Esophagus squamous epithelium (tissue), 5 donors: Measurements from ENCODE around the gene TREH. TPM values are rescaled to one million over a fixed set of nuclear protein-coding genes. Genes with fewer than 3 reads are reported as not detected.
A peak's percentile ranks its signal among the peaks of the same experiment; 100 is the strongest.

Source experiments
- DNase-seq: peaks from one replicate; lab custom pipeline; 2025; lab: John Stamatoyannopoulos, UW
- H3K27ac ChIP-seq, 4 donors: fragments of 200-600 bp; sonication (generic); one replicate each; pipeline ENCODE4 v1.5.1; 2016 to 2019; ENCODE audit warnings: mild to moderate bottlenecking in 1 of 4
- H3K27me3 ChIP-seq, 4 donors: fragments of 200-600 bp; sonication (generic); 1 replicate in 3 of 4; 2 replicates in 1 of 4; pipeline versions ENCODE4 v1.5.1 to v1.6.0; 2017 to 2021; ENCODE audit warnings: antibody characterized with exemption in 1 of 4
- H3K36me3 ChIP-seq, 3 donors: fragments of 200-600 bp; sonication (generic); one replicate each; pipeline ENCODE4 v1.5.1; 2016 to 2019
- H3K4me1 ChIP-seq, 3 donors: fragments of 200-600 bp; sonication (generic); one replicate each; pipeline ENCODE4 v1.5.1; 2017 to 2019
- H3K4me3 ChIP-seq, 4 donors: fragments of 200-600 bp; sonication (generic); 1 replicate in 3 of 4; 2 replicates in 1 of 4; pipeline ENCODE4 v1.5.1; 2016 to 2019; ENCODE audit warnings: mild to moderate bottlenecking in 2 of 4, moderate library complexity in 1 of 4
- H3K9me3 ChIP-seq, 3 donors: fragments of 200-600 bp; sonication (generic); one replicate each; pipeline ENCODE4 v1.5.1; 2016 to 2019
- POLR2A ChIP-seq, 4 donors: fragments of 450-650 bp; IDR thresholded peaks; one replicate each; pipeline ENCODE4 v1.6.1; 2017; ENCODE audit warnings: antibody characterized with exemption in 4 of 4, mild to moderate bottlenecking in 4 of 4, moderate library complexity in 3 of 4
- WGBS, 2 donors: methylation state at CpG; one replicate each; pipeline ENCODE4 v1.1.5; 2018; 5-methylcytosine and 5-hydroxymethylcytosine counted together
- intact Hi-C: fragments of 100-400 bp; cut with DNase I; formaldehyde crosslinking; loops from one replicate; pipeline ENCODE4 v1.15.0; 2022
- total RNA-seq, 4 donors: library from RNA; depleted of rRNA; stranded (reverse); fragments of >200 nt; gene quantifications; one replicate each; pipeline ENCODE4 v1.1.0, GENCODE V29; 2016
- TF ChIP-seq, protein P1 (sequence below), 6 experiments: fragments of 450-650 bp in 4 of 6; fragments of 200-600 bp in 2 of 6; sonication (generic) in 2 of 6; IDR thresholded peaks; one replicate each; pipeline ENCODE4 v1.5.1; 2016 to 2019; ENCODE audit warnings: antibody characterized with exemption in 6 of 6, mild to moderate bottlenecking in 4 of 6, moderate library complexity in 4 of 6
- donor health status: DM: yes; HTN: yes; CAD: no.

TREH gene
- total RNA-seq, 4 donors from 2014 or later: 0.09 to 0.57 TPM; not detected in 2

DNA sequence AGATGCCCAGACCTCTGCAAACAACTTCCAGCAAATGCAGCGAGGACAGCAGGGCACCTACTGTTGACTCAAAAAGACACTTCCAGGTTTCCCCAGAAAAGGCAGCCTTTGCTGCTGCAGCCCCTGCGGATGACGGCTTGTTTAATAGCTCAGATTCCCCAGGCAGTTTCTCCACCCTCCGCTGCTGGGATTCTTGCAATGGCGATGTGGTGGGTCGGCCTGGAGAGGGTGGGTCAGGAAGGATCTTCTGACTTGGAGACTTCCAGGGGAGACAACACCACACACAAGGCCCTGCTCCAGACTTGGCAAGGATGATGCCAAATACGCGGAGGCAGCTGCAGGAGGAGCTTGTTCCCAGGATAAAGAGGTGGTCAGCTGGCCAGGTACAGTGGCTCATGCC lies 17.9 kb upstream of the TREH start:
- peaks cover 0 to 10% (median 0%) of the 10 kb centered on the region in 3 donors for H3K9me3 ChIP-seq
- H3K4me3 ChIP-seq: no peak overlapping the region
- WGBS, 2 donors: 78 to 80% methylated on average over 3 of the region's 8 CpGs
- H3K36me3 ChIP-seq: no peaks in the 10 kb centered on the region
- H3K27me3 ChIP-seq: no peaks in the 10 kb centered on the region
- H3K27ac ChIP-seq: no peak overlapping the region
- intact Hi-C loops: no loop called here
- peaks cover under 1 to 17% (median 6%) of the 10 kb centered on the region in 3 donors for H3K4me1 ChIP-seq
- no peak for DNase-seq
- TF ChIP-seq POLR2A (IDR thresholded peaks at IDR 0.05): no peak
- TF ChIP-seq, protein P1, sequence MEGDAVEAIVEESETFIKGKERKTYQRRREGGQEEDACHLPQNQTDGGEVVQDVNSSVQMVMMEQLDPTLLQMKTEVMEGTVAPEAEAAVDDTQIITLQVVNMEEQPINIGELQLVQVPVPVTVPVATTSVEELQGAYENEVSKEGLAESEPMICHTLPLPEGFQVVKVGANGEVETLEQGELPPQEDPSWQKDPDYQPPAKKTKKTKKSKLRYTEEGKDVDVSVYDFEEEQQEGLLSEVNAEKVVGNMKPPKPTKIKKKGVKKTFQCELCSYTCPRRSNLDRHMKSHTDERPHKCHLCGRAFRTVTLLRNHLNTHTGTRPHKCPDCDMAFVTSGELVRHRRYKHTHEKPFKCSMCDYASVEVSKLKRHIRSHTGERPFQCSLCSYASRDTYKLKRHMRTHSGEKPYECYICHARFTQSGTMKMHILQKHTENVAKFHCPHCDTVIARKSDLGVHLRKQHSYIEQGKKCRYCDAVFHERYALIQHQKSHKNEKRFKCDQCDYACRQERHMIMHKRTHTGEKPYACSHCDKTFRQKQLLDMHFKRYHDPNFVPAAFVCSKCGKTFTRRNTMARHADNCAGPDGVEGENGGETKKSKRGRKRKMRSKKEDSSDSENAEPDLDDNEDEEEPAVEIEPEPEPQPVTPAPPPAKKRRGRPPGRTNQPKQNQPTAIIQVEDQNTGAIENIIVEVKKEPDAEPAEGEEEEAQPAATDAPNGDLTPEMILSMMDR (IDR thresholded peaks at IDR 0.05): no peak

DNA sequence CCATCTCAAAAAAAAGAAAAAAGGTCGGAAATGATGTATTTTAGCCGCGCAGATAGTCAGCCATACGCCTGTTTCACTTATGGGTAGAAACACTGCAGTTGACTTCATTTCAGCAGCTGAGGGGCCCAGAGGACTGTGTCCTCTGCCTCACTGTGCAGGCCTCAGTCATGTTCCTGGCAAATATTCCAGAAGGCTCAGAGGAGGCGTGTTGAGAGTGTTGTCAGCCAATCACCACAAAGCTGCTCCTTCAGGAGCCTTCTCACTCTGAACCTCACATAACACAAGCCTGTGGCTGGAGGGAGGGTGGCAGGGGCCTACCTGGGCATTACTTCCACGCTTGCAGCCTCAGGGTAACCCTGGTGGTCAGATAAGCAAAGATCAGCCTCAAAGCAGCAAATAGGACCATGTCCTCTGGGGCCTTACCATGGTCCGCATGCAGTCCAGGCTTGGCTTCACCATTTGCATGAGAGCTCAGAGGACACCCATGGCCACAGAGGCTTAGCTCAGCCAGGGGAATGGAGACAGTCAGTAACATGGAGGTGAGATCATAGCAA lies 17.3 kb upstream of the TREH start:
- DNase-seq: no peak
- Histone ChIP-seq H3K9me3 (peaks cover 0 to 10% (median 0%) of the 10 kb centered on the region in 3 donors), H3K27me3 (no peaks in the 10 kb centered on the region), H3K36me3 (no peaks in the 10 kb centered on the region), H3K4me1 (peaks cover 6 to 23% (median 12%) of the 10 kb centered on the region in 3 donors), H3K27ac (no peak overlapping the region), H3K4me3 (no peak overlapping the region)
- TF ChIP-seq, protein P1 (IDR thresholded peaks at IDR 0.05): no peak
- no peak for TF ChIP-seq POLR2A (IDR thresholded peaks at IDR 0.05)
- intact Hi-C loops: no loop called here
- WGBS, 2 donors: 85 to 89% methylated on average over 6 of the region's 7 CpGs

DNA sequence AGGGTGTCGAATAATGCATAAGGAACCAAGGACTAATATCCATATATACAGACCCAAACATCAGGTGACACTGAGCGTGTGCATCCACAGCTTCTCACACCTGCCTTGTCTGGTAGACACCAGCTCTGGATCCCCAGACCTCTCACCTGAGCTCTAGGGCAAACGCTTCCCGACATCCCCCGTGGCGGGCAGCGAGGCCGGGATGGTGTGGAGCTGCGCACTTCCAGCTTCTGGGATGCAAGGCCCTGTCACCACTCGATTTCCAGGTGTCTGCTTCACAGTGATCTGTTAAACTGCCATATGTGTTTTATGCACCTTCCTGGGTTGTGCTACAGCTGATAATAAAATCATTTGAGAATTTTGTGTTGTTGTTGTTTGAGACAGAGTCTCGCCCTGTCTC lies 15.3 kb upstream of the TREH start:
- WGBS, 2 donors: 79 to 93% methylated on average over 6 to 10 of the region's 11 CpGs
- no peak for TF ChIP-seq POLR2A (IDR thresholded peaks at IDR 0.05)
- TF ChIP-seq, protein P1 (IDR thresholded peaks at IDR 0.05): no peak
- H3K36me3 ChIP-seq: no peaks in the 10 kb centered on the region
- no peaks in the 10 kb centered on the region for H3K9me3 ChIP-seq
- no peak overlapping the region for H3K27ac ChIP-seq
- no peaks in the 10 kb centered on the region for H3K27me3 ChIP-seq
- no peak overlapping the region for H3K4me3 ChIP-seq
- peaks cover 15 to 41% (median 25%) of the 10 kb centered on the region in 3 donors for H3K4me1 ChIP-seq
- DNase-seq: no peak
- intact Hi-C loops: loop anchor here (5.0 kb wide), 2 partner anchors 93 to 263 kb away; partner anchors contain the start of gene UPK2

DNA sequence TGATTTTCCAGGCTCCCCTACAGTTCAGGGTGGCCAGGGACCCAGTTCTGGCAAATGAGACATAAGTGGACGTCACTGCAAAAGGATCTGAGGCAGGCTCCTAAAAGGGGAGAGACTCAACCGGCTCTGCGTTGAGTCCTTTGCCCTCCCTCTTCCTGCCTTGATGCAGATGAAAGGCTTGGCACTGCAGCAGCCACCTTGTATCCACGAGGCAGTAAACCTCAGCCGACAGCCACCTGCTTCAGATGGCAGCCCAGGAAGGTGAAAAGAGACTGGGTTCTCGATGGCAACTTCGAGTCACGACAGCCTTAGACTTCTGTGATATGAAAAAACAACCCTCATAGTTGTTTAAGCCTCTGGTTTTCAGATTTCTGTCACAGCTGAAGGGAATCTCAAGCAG lies 14.7 kb upstream of the TREH start:
- TF ChIP-seq, protein P1 (IDR thresholded peaks at IDR 0.05): no peak
- TF ChIP-seq POLR2A (IDR thresholded peaks at IDR 0.05): no peak
- Histone ChIP-seq H3K9me3 (no peaks in the 10 kb centered on the region), H3K27me3 (no peaks in the 10 kb centered on the region), H3K27ac (no peak overlapping the region), H3K36me3 (no peaks in the 10 kb centered on the region), H3K4me3 (no peak overlapping the region), H3K4me1 (peaks cover 21 to 46% (median 31%) of the 10 kb centered on the region in 3 donors)
- 82 to 97% methylated on average over 5 to 6 of the region's 8 CpGs for WGBS, 2 donors
- intact Hi-C loops: loop anchor here (5.0 kb wide), 2 partner anchors 93 to 263 kb away; partner anchors contain the start of gene UPK2
- DNase-seq: no peak

DNA sequence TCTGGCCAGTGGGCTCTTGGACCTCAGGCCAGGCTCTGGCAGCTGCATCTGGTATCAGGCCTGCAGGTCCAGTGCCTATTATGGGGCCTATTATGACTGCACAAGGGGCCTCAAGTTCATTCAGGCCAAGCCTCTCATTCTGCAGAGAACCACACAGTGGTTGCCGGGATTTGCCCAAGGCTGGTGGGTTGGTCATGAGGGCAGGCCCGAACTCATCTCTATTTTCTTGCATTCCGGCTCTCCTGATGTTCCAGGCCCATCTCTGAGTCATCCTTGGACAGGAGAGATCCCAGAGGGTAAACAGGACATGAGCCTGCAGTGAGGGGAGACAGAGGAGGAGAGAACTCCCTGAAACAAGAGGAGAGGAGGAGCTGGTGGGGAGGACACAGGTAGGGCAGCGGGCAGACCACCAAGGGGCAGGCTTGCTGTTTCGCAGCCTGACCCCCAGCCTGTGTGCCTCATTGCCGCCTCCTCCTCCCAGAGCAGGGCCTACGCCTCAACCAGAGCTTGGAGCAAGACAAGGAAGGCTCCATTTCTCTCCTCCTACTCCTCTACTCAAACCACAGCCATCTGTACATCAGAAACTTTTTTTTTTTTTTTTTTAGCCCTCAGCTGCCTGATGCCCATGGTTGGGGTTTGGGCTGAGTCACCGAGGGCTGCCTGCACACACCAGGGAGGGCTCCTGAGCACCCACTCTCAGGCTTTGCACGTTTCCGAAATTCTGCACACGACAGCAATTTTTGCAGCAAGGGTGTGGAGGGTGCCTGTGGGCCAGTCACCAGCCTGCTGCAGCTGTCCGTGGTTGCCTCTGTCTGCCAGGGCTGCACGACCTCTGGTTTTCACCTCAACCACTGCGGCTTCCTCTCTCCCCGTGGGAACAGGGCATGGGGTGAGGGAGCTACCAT lies 12.7 kb upstream of the TREH start:
- H3K9me3 ChIP-seq: no peaks in the 10 kb centered on the region
- H3K4me1 ChIP-seq: peaks cover 22 to 52% (median 34%) of the 10 kb centered on the region in 3 donors
- H3K27ac ChIP-seq: peak overlapping the region; percentile 72 to 78 (median 74)
- no peaks in the 10 kb centered on the region for H3K27me3 ChIP-seq
- TF ChIP-seq, protein P1 (IDR thresholded peaks at IDR 0.05): no peak
- TF ChIP-seq POLR2A (IDR thresholded peaks at IDR 0.05): no peak
- intact Hi-C loops: loop anchor here (5.0 kb wide), 2 partner anchors 95 to 265 kb away; partner anchors contain the start of gene UPK2
- no peak for DNase-seq
- WGBS, 2 donors: 31 to 49% methylated on average over 12 to 13 of the region's 15 CpGs
- no peak overlapping the region for H3K4me3 ChIP-seq
- no peaks in the 10 kb centered on the region for H3K36me3 ChIP-seq
